Measurements from ENCODE around the gene MMP19. TPM values are rescaled to one million over a fixed set of nuclear protein-coding genes. Genes with fewer than 3 reads are reported as not detected.
"Not testable (repeated sequence)": the region's sequence is repeated elsewhere in the genome, so short reads cannot be mapped to it uniquely, and the experiment has no call there.

MMP19 gene
- total RNA-seq, result under 1 TPM in 1 of 2 experiments, not detected in 1; 0.10 TPM

- Mint-ChIP-seq H3K9me3 (no peaks in the 10 kb centered on the region), H3K27me3 (ENCODE audit: low read depth) (no peaks in the 10 kb centered on the region), H3K36me3 (ENCODE audit: low read depth) (no peaks in the 10 kb centered on the region), H3K4me1 (ENCODE audit: low read depth) (peaks cover 10% of the 10 kb centered on the region), H3K27ac (no peak within 1 kb of the TSS), H3K4me3 (no peak within 1 kb of the TSS)
- intact Hi-C loops (cut with micrococcal nuclease), result no loop called here
- CTCF ChIA-PET, result no interaction called here
- no peak for DNase-seq
These were observed at the start of gene MMP19 for GRCh38 chr12:55842681-55843429. MMP19 (minus strand) TSS chr12:55842936; CDS start chr12:55842830, 106 bp downstream.

GRCh38 chr12:55891310-55891709 is 48.6 kb upstream of the MMP19 start:
- Mint-ChIP-seq H3K4me3 (no peak overlapping the region), H3K36me3 (ENCODE audit: low read depth) (no peaks in the 10 kb centered on the region), H3K27me3 (ENCODE audit: low read depth) (no peaks in the 10 kb centered on the region), H3K4me1 (ENCODE audit: low read depth) (no peaks in the 10 kb centered on the region), H3K9me3 (no peaks in the 10 kb centered on the region), H3K27ac (no peak overlapping the region)
- intact Hi-C loops (cut with micrococcal nuclease), result no loop called here
- CTCF ChIA-PET, result no interaction called here
- DNase-seq, result no peak

- DNase-seq, result no peak
- CTCF ChIA-PET, result no interaction called here
These were observed 42.4 kb upstream of the MMP19 start for GRCh38 chr12:55885113-55885512.

GRCh38 chr12:55877824-55878223 is 35.1 kb upstream of the MMP19 start:
- Mint-ChIP-seq H3K4me1 (ENCODE audit: low read depth) (peaks cover 9% of the 10 kb centered on the region), H3K27me3 (ENCODE audit: low read depth) (no peaks in the 10 kb centered on the region), H3K4me3 (no peak overlapping the region), H3K9me3 (peaks cover 10% of the 10 kb centered on the region), H3K27ac (no peak overlapping the region), H3K36me3 (ENCODE audit: low read depth) (peaks cover 8% of the 10 kb centered on the region)
- intact Hi-C loops (cut with micrococcal nuclease), result no loop called here
- no peak for DNase-seq
- CTCF ChIA-PET, result interaction anchor here (0.6 kb wide), 1 partner anchor 1129 kb away, joined by 3 read pairs; no protein-coding TSS in a partner anchor

More at GRCh38 chr12:55885113-55885512, 42.4 kb upstream of the MMP19 start:
- Mint-ChIP-seq H3K4me1 (ENCODE audit: low read depth) (peaks cover 9% of the 10 kb centered on the region), H3K9me3 (no peaks in the 10 kb centered on the region), H3K4me3 (no peak overlapping the region), H3K27ac (no peak overlapping the region), H3K27me3 (ENCODE audit: low read depth) (no peaks in the 10 kb centered on the region), H3K36me3 (ENCODE audit: low read depth) (no peaks in the 10 kb centered on the region)
- intact Hi-C loops (cut with micrococcal nuclease), result no loop called here

- no peak for DNase-seq
- CTCF ChIA-PET, result no interaction called here
- Mint-ChIP-seq H3K27me3 (ENCODE audit: low read depth) (no peaks in the 10 kb centered on the region), H3K4me3 (no peak overlapping the region), H3K9me3 (peaks cover 10% of the 10 kb centered on the region), H3K4me1 (ENCODE audit: low read depth) (peaks cover 6% of the 10 kb centered on the region), H3K27ac (no peak overlapping the region), H3K36me3 (ENCODE audit: low read depth) (peaks cover 8% of the 10 kb centered on the region)
- intact Hi-C loops (cut with micrococcal nuclease), result no loop called here
These were observed 33.1 kb upstream of the MMP19 start for GRCh38 chr12:55875704-55876467.

- H3K4me1 Mint-ChIP-seq (ENCODE audit: low read depth), result no peaks in the 10 kb centered on the region
- peaks cover 10% of the 10 kb centered on the region for H3K9me3 Mint-ChIP-seq
- no peak overlapping the region for H3K4me3 Mint-ChIP-seq
- peaks cover 8% of the 10 kb centered on the region for H3K36me3 Mint-ChIP-seq (ENCODE audit: low read depth)
- intact Hi-C loops (cut with micrococcal nuclease), result no loop called here
- CTCF ChIA-PET, result no interaction called here
- H3K27me3 Mint-ChIP-seq (ENCODE audit: low read depth), result no peaks in the 10 kb centered on the region
- no peak for DNase-seq
- no peak overlapping the region for H3K27ac Mint-ChIP-seq
These were observed 31.7 kb upstream of the MMP19 start for GRCh38 chr12:55874443-55874842.

GRCh38 chr12:55866454-55867004 is 23.8 kb upstream of the MMP19 start:
- H3K4me3 Mint-ChIP-seq; H3K27ac Mint-ChIP-seq; H3K9me3 Mint-ChIP-seq; H3K4me1 Mint-ChIP-seq (ENCODE audit: low read depth); H3K27me3 Mint-ChIP-seq (ENCODE audit: low read depth); H3K36me3 Mint-ChIP-seq (ENCODE audit: low read depth); DNase-seq; CTCF ChIA-PET; intact Hi-C loops (cut with micrococcal nuclease): not testable (repeated sequence)

GRCh38 chr12:55865327-55865726 is 22.6 kb upstream of the MMP19 start:
- Mint-ChIP-seq H3K36me3 (ENCODE audit: low read depth) (peaks cover 2% of the 10 kb centered on the region), H3K9me3 (peaks cover 4% of the 10 kb centered on the region), H3K27ac (no peak overlapping the region), H3K4me3 (no peak overlapping the region), H3K27me3 (ENCODE audit: low read depth) (no peaks in the 10 kb centered on the region), H3K4me1 (ENCODE audit: low read depth) (no peaks in the 10 kb centered on the region)
- intact Hi-C loops (cut with micrococcal nuclease), result no loop called here
- DNase-seq, result no peak
- CTCF ChIA-PET, result no interaction called here

GRCh38 chr12:55862931-55863330 is 20.2 kb upstream of the MMP19 start:
- H3K4me1 Mint-ChIP-seq (ENCODE audit: low read depth); DNase-seq; intact Hi-C loops (cut with micrococcal nuclease); H3K27ac Mint-ChIP-seq; H3K27me3 Mint-ChIP-seq (ENCODE audit: low read depth); H3K36me3 Mint-ChIP-seq (ENCODE audit: low read depth); H3K4me3 Mint-ChIP-seq; H3K9me3 Mint-ChIP-seq: not testable (repeated sequence)
- CTCF ChIA-PET, result interaction anchor here (0.6 to 0.7 kb wide), 2 partner anchors 17 to 73 kb away, joined by 3 to 4 read pairs; no protein-coding TSS in a partner anchor

GRCh38 chr12:55862286-55862685 is 19.6 kb upstream of the MMP19 start:
- no peak for DNase-seq
- H3K27ac Mint-ChIP-seq, result no peak overlapping the region
- H3K4me3 Mint-ChIP-seq, result no peak overlapping the region
- CTCF ChIA-PET, result interaction anchor here (0.6 kb wide), 1 partner anchor 70 kb away, joined by 3 read pairs; no protein-coding TSS in a partner anchor
- peaks cover 4% of the 10 kb centered on the region for H3K9me3 Mint-ChIP-seq
- peaks cover 2% of the 10 kb centered on the region for H3K36me3 Mint-ChIP-seq (ENCODE audit: low read depth)
- intact Hi-C loops (cut with micrococcal nuclease), result no loop called here
- no peaks in the 10 kb centered on the region for H3K4me1 Mint-ChIP-seq (ENCODE audit: low read depth)
- no peaks in the 10 kb centered on the region for H3K27me3 Mint-ChIP-seq (ENCODE audit: low read depth)

- CTCF ChIA-PET, result no interaction called here
- H3K4me3 Mint-ChIP-seq, result no peak overlapping the region
- intact Hi-C loops (cut with micrococcal nuclease), result no loop called here
- no peaks in the 10 kb centered on the region for H3K27me3 Mint-ChIP-seq (ENCODE audit: low read depth)
- peaks cover 2% of the 10 kb centered on the region for H3K36me3 Mint-ChIP-seq (ENCODE audit: low read depth)
- H3K27ac Mint-ChIP-seq, result no peak overlapping the region
- H3K4me1 Mint-ChIP-seq (ENCODE audit: low read depth), result no peaks in the 10 kb centered on the region
- peaks cover 4% of the 10 kb centered on the region for H3K9me3 Mint-ChIP-seq
- DNase-seq, result no peak
These were observed 19.1 kb upstream of the MMP19 start for GRCh38 chr12:55861871-55862270.

GRCh38 chr12:55861396-55861795 is 18.7 kb upstream of the MMP19 start:
- H3K4me1 Mint-ChIP-seq (ENCODE audit: low read depth), result no peaks in the 10 kb centered on the region
- H3K9me3 Mint-ChIP-seq, result peaks cover 4% of the 10 kb centered on the region
- DNase-seq, result no peak
- CTCF ChIA-PET, result no interaction called here
- H3K27me3 Mint-ChIP-seq (ENCODE audit: low read depth), result no peaks in the 10 kb centered on the region
- intact Hi-C loops (cut with micrococcal nuclease), result no loop called here
- H3K27ac Mint-ChIP-seq, result no peak overlapping the region
- peaks cover 2% of the 10 kb centered on the region for H3K36me3 Mint-ChIP-seq (ENCODE audit: low read depth)
- no peak overlapping the region for H3K4me3 Mint-ChIP-seq

All from activated naive CD4-positive, alpha-beta T cell treated with anti-CD3 and anti-CD28 coated beads for 36 hours (primary cell).